Ishikawa (cell line): Measurements from ENCODE around the gene IL1A.

Source experiments
- CEBPB ChIP-seq: IDR thresholded peaks from 2 replicates; pipeline ENCODE4 v1.6.1; 2012
- CREB1 ChIP-seq: IDR thresholded peaks from 2 replicates; pipeline ENCODE4 v1.6.1; 2012; ENCODE audit warnings: low read depth
- EP300 ChIP-seq: IDR thresholded peaks from 2 replicates; pipeline ENCODE4 v1.6.1; 2012; ENCODE audit warnings: borderline replicate concordance
- RAD21 ChIP-seq: IDR thresholded peaks from 2 replicates; pipeline ENCODE4 v1.6.1; 2012; ENCODE audit warnings: low read depth
- TAF1 ChIP-seq: IDR thresholded peaks from 2 replicates; pipeline ENCODE4 v1.6.1; 2012; ENCODE audit warnings: low read depth, mild to moderate bottlenecking
- TCF12 ChIP-seq: IDR thresholded peaks from 2 replicates; pipeline ENCODE4 v1.6.1; 2012; ENCODE audit warnings: low read depth
- TEAD4 ChIP-seq: IDR thresholded peaks from 2 replicates; pipeline ENCODE4 v1.6.1; 2012
- YY1 ChIP-seq: IDR thresholded peaks from 2 replicates; pipeline ENCODE4 v1.6.1; 2012; ENCODE audit warnings: low read depth
- ZBTB7A ChIP-seq: IDR thresholded peaks from 2 replicates; pipeline ENCODE4 v1.6.1; 2012; ENCODE audit warnings: low read depth
- TF ChIP-seq, protein P1 (sequence below): IDR thresholded peaks from 2 replicates; pipeline ENCODE4 v1.6.1; 2012
- TF ChIP-seq, protein P2 (sequence below): IDR thresholded peaks from 2 replicates; pipeline ENCODE4 v1.6.1; 2012
- TF ChIP-seq, protein P3 (sequence below): IDR thresholded peaks from 2 replicates; pipeline ENCODE4 v1.6.1; 2012; ENCODE audit warnings: low read depth, mild to moderate bottlenecking

DNA sequence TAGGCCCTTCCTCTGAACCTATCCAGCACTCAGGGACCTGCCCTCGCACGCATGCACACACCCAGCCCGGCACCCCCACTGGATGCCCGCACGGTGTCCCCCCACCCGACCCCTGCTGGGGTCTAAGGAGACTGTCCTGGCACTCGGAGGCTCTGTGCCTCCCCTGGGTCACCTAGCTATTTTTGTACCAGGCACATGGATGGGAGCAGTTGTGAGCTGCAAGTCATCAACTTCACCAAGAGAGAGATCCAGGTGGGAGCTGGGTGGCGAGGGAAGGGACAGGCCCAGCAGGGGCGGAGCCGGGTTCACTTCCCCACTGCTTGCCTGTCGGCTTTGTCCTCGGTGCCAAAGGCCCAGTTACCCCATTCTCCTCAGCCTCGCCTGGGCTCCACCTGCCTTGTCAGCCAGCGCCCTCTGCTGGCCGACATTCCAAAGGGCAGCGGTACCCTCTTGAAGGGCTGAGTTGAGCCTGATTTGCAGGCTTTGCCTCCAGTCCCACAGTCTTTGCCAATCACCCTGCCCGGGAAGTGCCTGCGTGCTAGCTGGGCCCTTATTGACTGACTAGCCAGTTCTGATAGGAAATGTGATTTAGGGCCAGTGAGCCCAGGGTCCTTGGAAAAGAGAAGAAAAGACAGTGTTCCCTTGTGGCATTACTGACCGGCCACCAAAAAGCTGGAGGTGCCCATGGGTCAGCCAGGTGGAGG is 57.7 kb downstream of the IL1A start:
- TF ChIP-seq EP300 = no peak
- TF ChIP-seq, protein P1, sequence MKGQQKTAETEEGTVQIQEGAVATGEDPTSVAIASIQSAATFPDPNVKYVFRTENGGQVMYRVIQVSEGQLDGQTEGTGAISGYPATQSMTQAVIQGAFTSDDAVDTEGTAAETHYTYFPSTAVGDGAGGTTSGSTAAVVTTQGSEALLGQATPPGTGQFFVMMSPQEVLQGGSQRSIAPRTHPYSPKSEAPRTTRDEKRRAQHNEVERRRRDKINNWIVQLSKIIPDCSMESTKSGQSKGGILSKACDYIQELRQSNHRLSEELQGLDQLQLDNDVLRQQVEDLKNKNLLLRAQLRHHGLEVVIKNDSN = no peak
- no peak for TF ChIP-seq CEBPB
- TF ChIP-seq, protein P2, sequence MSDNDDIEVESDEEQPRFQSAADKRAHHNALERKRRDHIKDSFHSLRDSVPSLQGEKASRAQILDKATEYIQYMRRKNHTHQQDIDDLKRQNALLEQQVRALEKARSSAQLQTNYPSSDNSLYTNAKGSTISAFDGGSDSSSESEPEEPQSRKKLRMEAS = peak; percentile 41; the same call in 1 of the 2 replicates
- TF ChIP-seq ZBTB7A = no peak
- TF ChIP-seq TEAD4 = peak; percentile 78
- TF ChIP-seq RAD21 = peak; percentile 99
- TF ChIP-seq YY1 = no peak
- TF ChIP-seq, protein P3, sequence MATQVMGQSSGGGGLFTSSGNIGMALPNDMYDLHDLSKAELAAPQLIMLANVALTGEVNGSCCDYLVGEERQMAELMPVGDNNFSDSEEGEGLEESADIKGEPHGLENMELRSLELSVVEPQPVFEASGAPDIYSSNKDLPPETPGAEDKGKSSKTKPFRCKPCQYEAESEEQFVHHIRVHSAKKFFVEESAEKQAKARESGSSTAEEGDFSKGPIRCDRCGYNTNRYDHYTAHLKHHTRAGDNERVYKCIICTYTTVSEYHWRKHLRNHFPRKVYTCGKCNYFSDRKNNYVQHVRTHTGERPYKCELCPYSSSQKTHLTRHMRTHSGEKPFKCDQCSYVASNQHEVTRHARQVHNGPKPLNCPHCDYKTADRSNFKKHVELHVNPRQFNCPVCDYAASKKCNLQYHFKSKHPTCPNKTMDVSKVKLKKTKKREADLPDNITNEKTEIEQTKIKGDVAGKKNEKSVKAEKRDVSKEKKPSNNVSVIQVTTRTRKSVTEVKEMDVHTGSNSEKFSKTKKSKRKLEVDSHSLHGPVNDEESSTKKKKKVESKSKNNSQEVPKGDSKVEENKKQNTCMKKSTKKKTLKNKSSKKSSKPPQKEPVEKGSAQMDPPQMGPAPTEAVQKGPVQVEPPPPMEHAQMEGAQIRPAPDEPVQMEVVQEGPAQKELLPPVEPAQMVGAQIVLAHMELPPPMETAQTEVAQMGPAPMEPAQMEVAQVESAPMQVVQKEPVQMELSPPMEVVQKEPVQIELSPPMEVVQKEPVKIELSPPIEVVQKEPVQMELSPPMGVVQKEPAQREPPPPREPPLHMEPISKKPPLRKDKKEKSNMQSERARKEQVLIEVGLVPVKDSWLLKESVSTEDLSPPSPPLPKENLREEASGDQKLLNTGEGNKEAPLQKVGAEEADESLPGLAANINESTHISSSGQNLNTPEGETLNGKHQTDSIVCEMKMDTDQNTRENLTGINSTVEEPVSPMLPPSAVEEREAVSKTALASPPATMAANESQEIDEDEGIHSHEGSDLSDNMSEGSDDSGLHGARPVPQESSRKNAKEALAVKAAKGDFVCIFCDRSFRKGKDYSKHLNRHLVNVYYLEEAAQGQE = no peak
- no peak for TF ChIP-seq TAF1
- TF ChIP-seq CREB1 = no peak
- TF ChIP-seq TCF12 = no peak; the same call in 1 of the 2 replicates
